OCI-LY1 (cell line): ENCODE measurements around the gene SKAP1.

Experiments used
- CTCF ChIP-seq: fragments of 200-600 bp; sonication (generic), shearing (Covaris generic); IDR thresholded peaks from 2 replicates; pipeline ENCODE4 v1.5.1; 2017; ENCODE audit warnings: mild to moderate bottlenecking, antibody characterized with exemption, low read length, moderate library complexity, mixed read lengths
- EZH2 ChIP-seq: fragments of 200-600 bp; sonication (generic), shearing (Covaris generic); IDR thresholded peaks from 2 replicates; pipeline ENCODE4 v1.8.0; 2017; ENCODE audit warnings: borderline replicate concordance, mixed run types, mild to moderate bottlenecking, antibody characterized with exemption, low read length, moderate library complexity, mixed read lengths

- TF ChIP-seq CTCF (peak; percentile 96), EZH2 (no peak)
These were observed 27.2 kb upstream of the SKAP1 start for GRCh38 chr17:48457080-48457836.
